ENCODE measurements around the gene PRPF40B.

Gene PRPF40B

GRCh38 chr12:49632401-49632800, 9.0 kb downstream of the PRPF40B start:
- H3K4me3 ChIP-seq (ENCODE audit: low read length), result no peak overlapping the region
- DNase-seq (ENCODE audit: low read depth), result no peak
- TF ChIP-seq CTCF (IDR thresholded peaks at IDR 0.05; ENCODE audit: insufficient read depth, low read depth, low read length, missing control alignments), result no peak

GRCh38 chr12:49632986-49633702, 9.8 kb downstream of the PRPF40B start:
- no peak for DNase-seq (ENCODE audit: low read depth)
- H3K4me3 ChIP-seq (ENCODE audit: low read length), result no peak overlapping the region
- TF ChIP-seq CTCF (IDR thresholded peaks at IDR 0.05; ENCODE audit: insufficient read depth, low read depth, low read length, missing control alignments), result no peak

- no peak overlapping the region for H3K4me3 ChIP-seq (ENCODE audit: low read length)
- TF ChIP-seq CTCF (IDR thresholded peaks at IDR 0.05; ENCODE audit: insufficient read depth, low read depth, low read length, missing control alignments), result no peak
- DNase-seq (ENCODE audit: low read depth), result no peak
These were observed 10.5 kb downstream of the PRPF40B start for GRCh38 chr12:49633703-49634345.

- DNase-seq (ENCODE audit: low read depth), result no peak
- H3K4me3 ChIP-seq (ENCODE audit: low read length), result no peak overlapping the region
- no peak for TF ChIP-seq CTCF (IDR thresholded peaks at IDR 0.05; ENCODE audit: insufficient read depth, low read depth, low read length, missing control alignments)
These were observed 11.7 kb downstream of the PRPF40B start for GRCh38 chr12:49635036-49635435.

- H3K4me3 ChIP-seq (ENCODE audit: low read length), result no peak overlapping the region
- no peak for DNase-seq (ENCODE audit: low read depth)
- no peak for TF ChIP-seq CTCF (IDR thresholded peaks at IDR 0.05; ENCODE audit: insufficient read depth, low read depth, low read length, missing control alignments)
These were observed 12.3 kb downstream of the PRPF40B start for GRCh38 chr12:49635656-49636055.

GRCh38 chr12:49636574-49636973, 13.2 kb downstream of the PRPF40B start:
- no peak for DNase-seq (ENCODE audit: low read depth)
- TF ChIP-seq CTCF (IDR thresholded peaks at IDR 0.05; ENCODE audit: insufficient read depth, low read depth, low read length, missing control alignments), result no peak
- H3K4me3 ChIP-seq (ENCODE audit: low read length), result no peak overlapping the region
